GM10847 (cell line): Measurements from ENCODE around the gene KIF25.

Source experiments
- POLR2A ChIP-seq: IDR thresholded peaks from 2 replicates; pipeline ENCODE4 v1.6.1; 2011; ENCODE audit not compliant: insufficient read length; ENCODE audit errors: extremely low read depth

KIF25 gene

DNA sequence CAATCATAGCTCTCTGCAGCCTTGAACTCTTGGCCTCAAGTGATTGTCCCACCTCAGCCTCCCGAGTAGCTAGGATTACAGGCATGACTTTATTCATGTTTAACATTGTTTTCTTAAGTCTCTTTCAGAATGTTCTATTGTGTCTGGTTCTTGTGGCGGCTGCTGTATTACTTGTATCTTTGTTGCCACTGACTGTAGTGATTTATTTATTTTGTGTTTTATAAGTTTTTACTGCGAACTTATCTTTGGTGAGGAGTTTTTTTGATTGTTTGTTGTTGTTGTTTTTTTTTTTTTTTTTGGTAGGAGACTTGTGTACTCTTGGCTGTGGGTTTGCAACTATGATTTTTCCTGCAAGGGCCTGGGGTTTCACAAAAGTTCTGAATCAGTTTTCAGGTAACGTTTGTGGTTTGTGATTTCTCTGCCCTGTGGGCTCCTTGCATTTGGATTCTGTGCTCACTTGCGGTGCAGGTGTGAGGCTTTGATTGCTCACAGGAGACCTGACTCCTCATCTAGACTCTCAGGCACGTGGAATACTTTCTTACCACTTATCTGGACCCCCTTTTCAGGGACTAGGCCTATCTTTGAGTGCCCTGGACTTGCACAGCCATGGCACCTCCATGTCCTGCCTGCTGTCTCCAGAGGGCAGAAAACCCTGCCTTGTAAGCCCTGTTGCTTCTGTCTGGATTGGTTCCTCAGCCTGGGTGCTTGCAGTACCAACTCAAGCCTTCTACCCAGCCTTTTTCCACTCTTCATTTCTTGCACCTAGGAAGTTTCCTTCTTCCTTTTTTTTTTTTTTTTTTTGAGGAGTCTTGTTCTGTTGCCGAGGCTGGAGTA lies 25.2 kb downstream of the KIF25 start:
- TF ChIP-seq POLR2A, result no peak

DNA sequence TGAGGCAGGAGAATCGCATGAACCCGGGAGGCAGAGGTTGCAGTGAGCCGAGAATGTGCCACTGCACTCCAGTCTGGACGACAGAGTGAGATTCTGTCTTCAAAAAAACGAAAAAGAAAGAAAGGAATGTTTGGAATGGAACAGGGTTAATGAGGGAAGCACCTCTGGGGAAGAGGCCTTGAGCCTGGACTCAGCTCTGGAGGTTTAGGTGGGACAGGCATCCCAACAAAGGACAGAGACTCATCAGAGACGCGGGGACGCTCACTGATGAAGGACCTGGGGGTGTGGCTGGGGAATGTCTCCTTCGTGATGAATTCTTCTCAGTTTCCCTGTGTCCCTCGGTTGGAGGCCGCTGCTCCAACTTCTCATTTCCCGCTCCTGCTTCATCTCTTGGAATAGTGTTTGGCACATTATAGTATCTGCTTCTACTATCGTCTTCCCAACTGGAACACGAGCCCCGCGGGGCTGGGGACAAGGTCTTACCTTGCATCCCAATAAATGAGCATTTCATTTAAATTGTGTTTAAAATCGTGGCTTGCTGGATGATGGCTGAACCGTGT lies 27.6 kb downstream of the KIF25 start:
- TF ChIP-seq POLR2A, result no peak

DNA sequence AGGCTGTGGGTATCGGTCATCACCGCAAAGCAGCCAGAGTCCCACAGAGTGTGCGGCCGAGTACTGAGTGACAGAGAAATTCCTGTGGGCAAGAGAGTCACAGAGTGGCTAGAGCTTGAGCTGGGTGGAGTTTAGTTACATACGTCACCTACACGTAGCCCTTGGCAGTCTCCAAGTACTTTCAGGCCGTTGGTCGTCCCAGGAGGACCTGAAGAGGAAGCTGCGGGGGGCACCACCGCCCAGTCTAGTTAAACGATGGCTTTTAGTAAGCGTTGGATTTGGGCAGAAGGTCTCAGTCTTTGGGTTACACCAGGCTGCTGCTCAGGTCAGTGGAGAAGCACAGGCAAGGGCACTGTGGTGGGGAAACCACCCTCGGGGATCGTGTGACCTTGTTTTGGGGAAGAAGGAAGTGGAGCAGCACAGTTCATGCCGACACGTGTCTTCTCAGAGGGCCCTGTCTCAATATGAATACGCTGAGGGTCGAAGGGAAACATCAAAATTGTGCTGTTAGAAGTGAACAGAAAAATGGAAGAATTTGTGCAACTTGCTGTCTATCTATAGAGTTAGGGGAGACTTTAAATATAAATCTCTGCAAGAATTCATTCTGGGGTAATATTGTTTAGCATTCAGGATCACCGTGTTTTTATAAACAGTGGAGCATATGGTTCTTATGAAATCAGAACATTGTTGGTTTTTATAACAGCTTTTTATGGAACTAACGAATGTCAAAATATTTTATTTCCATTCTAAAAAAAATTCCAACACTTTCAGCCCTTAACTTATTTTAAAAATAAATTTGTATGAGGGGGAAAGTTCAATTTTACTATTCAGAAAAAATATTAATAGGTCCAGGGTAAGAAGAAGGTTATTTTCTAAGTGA lies 28.6 kb downstream of the KIF25 start:
- no peak for TF ChIP-seq POLR2A

DNA sequence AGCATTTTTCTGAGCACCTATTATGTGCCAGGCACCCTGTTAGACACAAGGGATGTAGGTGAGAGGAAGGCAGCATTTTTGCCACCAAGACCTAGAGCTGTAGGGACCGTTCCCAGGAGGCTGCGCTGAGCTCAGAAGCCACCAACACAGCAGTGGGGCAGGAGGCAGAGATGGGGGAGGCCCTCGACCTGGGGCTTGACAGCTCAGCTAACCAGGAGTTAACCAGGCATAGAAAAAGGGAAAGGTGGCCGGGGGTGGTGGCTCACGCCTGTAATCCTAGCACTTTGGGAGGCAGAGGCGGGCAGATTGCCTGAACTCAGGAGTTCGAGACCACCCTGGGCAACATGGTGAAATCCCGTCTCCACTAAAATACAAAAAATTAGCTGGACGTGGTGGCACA lies 29.5 kb downstream of the KIF25 start:
- no peak for TF ChIP-seq POLR2A

DNA sequence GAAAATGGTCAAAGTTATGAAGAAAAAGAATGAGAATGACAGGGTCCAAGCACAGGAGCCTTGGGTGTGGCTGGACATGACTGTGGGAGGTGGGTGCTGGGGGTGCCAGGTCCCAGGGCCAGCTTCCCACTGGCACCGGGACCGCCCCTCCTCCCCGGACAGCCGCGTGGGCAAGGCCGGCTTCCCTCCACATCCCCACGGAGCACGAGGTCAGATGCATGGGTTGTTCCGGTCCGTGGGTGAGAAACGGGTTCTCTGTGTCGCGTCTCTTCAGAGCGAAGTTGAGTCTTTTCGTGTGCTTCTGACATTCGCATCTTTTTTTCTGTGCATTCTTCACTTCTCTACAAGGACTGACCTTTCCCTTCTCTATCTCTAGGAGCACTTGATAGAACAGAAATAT lies 30.1 kb downstream of the KIF25 start:
- TF ChIP-seq POLR2A, result no peak

DNA sequence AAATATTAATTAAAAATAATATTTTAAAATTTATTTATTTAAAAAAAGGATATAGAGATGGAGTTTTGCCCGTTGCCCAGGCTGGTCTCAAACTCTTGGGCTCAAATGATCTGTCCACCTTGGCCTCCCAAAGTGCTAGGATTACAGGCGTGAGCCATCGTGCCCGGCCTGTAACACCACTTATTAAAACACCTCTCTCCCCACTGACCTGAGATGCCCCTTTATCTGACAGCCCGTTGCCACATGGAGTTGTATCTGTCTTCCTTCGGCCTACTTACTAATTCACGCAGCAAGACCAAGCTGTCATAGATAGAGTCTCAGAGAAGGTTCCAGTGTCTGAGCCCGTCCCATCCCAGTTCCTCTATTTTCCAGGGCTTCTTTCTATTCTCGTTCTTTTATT lies 30.7 kb downstream of the KIF25 start:
- TF ChIP-seq POLR2A, result no peak

DNA sequence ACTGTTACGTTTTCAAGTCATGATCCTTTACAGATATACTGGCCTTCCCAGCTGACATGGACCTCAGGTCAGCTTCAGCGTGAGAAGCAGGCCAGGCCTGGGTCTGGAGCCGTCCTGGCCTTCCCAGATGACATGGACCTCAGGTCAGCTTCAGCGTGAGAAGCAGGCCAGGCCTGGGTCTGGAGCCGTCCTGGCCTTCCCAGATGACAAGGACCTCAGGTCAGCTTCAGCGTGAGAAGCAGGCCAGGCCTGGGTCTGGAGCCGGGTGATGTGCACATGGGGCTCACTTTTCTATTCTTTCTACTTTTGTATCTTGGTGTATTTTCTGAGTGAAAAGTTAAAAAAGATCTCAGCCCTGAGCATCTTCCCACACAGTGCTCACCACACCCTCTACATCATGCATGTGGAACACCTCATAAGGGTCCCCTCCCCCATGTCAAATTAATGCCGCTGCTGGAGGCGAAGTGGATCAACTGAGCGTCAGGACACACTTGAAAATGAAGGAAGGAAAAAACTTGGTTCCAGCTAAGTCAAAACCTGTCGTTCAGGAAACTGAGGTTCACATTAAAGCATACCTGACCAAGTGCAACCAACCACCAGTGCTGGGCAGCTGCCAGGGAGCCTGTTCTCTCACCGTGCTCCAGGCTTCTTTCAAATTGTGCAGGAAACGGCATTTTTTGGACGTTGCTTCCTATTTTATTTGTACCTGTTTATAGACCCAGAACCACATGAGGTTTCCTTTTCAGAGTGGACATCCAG lies 32.2 kb downstream of the KIF25 start:
- no peak for TF ChIP-seq POLR2A

DNA sequence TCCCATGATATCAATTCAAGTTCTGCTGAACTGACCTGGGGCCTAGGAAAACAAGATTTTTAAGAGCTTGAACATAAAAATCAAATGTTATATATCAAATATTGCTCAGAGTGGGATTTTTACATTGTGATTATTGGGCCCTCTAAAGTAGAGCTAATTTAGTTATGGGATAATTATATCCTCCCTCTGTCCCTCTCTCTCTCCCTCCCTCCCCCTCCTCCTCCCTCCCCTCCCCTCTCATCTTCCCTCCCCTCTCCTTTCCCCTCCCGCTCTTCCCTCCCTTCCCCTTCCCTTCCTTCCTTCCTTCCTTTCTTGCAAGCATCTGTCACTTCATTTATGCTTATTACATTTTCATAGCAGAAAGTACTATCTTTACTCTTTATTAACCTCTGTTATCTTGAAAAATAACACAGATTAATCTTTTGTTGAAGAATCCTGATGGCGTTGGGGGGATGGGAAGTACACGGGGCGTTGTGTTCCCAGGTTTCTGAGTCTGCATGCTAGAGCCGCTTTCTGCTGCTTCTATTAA lies 32.8 kb downstream of the KIF25 start:
- TF ChIP-seq POLR2A, result no peak

DNA sequence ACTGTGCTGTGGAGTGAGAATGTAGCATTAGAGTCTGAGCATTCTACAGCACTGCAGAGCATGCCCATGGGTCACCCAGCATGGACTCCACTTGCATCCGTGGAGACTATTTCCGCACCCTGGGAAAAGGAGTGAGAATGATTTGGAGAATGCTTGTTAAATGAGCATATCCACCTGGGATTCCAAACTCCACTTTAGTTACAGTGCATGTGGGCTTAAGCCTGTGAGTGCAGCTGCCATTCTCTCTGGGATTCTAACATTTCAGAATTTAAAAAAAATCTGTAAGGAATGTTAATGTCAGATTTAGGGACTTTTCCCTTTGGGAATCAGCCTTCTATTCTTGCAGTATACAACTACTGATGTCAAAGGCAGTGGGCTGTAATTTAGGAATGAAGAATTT lies 33.4 kb downstream of the KIF25 start:
- no peak for TF ChIP-seq POLR2A

DNA sequence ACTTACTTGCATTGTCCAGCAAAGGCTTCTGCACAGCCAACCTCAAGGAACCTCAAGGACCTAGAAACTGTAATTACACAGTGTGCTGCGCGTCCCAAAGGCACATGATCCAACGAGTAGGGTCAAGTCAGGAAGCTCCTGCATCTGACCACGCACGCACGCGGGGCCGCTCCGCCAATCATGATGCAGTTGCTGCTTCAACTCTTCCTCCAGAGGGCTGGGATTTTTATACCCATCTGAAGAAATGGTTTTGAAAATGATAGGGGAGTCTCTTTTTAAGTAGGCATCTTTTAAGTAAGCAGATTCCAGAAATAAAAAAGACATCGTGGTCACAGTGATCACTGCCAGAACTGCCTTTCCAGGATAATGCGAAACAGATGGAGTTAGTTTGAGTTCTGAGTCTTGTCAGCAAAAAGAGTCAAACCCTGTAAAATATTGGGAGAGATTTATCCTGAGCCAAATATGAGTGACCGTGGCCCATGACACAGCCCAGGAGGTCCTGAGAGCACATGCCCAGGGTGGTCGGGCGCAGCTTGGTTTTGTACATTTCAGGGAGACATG lies 34.0 kb downstream of the KIF25 start:
- no peak for TF ChIP-seq POLR2A

DNA sequence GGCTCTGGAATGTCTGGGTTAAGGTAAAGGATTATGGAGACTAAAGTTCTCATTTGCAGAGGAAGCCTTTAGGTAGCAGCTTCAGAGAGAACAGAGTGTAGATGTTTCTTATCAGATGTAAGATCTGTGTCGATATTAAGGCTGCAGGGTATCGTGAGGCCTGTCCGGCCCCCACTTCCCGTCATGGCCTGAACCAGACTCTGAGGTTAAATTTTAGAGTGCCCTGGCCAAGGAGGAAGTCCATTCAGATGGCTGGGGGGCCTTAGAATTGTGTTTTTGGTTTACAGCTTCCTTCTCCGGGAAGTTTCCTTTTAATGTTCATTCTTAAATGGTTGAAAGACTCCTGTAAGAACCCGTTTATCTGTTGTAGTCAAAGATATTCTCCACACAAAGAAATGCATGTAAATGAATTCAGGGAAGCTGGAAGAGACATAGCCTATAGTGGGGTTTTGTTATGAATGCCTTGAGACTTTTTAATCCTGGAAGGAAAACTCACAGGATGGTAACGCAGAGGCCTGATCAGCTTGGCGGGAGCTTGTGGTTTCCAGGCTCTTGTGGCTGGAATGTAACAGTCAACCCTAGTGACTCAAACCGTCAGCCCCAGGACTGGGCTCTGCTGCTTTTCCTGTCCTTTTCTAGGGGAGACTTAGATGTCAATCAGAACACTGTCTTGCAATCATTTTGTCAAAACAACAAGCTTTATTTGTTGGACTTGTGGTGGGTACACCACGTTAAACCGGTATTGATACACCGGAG lies 34.7 kb downstream of the KIF25 start:
- TF ChIP-seq POLR2A, result no peak

DNA sequence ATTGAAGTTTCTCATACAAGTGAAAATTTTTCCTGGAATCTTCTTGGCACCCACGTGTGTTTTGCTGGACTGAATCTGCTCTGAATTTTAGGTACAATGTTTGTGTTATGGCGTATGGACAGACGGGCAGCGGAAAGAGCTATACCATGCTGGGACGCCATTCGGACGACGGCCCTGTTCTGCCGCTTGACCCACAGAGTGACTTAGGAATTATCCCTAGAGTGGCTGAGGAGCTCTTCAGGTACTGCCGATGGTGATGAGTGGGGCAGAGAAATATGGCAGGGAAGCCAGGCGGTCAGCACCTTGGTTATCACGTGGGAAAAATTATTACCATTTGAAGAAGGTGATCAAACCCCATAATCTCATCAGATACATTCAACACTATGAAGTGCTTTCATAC lies 36.3 kb downstream of the KIF25 start:
- TF ChIP-seq POLR2A, result no peak

DNA sequence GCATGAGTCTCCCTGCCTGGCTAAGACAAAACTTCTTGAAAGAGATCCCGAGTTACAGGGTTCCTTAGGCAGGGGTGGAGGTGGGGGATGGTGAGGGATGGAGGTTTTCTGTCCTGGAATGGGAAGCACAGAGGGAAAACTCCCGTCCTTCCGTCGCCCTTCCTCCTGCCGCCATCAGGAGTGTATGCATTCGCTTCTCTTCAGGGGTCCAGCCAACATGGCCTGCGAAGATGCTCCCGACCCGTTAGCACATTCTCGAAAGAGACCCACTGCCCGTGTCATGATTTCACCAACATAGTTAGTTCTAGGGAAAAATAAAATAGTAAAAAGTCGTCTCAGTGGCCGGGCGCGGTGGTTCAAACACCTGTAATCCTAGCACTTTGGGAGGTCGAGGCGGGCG lies 37.1 kb downstream of the KIF25 start:
- no peak for TF ChIP-seq POLR2A

DNA sequence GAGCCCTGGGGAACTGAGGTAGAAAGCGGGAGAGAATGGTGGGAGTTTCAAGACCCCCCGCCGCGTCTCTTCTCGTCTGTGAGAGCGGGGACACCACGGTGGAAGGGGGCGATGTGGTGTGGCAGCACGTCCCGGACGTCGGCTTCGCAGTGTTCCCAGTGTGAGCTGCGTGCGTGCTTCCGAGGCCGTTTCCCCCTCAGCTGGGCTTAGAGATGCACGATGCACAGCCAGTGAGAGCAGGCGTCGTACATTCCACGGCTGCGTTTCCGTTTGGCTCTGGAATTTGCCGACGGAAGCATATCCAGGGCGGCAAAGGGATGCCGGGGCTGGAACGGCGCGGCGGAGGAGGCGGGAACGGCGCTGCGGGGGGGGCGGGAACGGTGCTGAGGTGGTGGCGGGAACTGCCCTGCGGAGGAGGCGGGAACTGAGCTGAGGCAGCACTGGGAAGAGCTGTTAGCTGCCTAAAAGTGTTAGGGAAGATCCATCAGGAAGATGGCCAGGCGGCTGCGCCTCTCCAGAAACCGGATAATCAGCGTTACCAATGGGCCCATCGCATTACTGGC lies 37.7 kb downstream of the KIF25 start:
- TF ChIP-seq POLR2A, result no peak
